Measurements from ENCODE around the gene NRG2. TPM values are rescaled to one million over a fixed set of nuclear protein-coding genes. Genes with fewer than 3 reads are reported as not detected.

The NRG2 gene
- total RNA-seq, 1 donor from 2014 or later = 0.07 TPM

DNA sequence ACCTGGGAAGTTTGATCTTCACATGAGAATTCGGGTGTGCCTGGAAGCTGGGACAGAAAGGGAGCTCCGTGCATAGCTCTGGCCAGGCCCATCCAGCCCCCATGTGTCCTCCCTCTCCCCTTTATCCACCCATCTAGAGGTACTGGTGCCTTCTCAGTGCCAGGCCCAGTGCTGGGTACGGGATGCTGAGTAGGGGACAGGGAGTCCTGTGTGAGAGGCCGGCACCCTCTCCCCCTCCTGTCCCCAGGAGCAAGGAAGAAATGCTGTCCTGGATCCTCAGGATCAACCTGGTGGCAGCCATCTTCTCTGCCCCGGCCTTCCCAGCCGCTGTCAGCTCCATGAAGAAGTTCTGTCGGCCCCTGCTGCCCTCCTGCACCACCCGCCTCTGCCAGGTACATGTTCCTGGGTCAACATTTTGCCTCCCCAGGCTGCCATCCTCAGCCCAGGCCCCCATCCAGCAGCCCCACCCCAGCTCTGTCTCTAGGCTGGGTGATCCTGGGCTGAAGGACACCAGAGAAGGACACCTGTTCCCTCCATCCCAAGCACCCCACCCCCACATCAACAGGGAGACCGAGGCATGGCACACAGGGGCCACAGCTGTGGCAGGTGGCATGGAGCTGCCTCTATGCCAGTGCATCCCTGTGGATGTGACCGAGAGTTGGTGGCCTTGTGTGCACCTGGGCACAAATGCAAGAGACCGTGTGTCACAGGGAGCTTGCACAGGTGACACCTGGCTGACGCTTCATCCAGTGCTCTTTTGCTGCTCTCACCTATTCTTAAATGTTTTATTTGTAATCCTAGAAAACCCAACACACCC, 204.5 kb downstream of the NRG2 start:
- no peak for TF ChIP-seq CTCF (IDR thresholded peaks at IDR 0.05)
- Mint-ChIP-seq H3K4me1 (no peaks in the 10 kb centered on the region), H3K36me3 (ENCODE audit: low read depth) (no peaks in the 10 kb centered on the region), H3K9me3 (no peaks in the 10 kb centered on the region), H3K27me3 (peaks cover 28% of the 10 kb centered on the region), H3K27ac (no peak overlapping the region), H3K4me3 (no peak overlapping the region)
- no peak for ATAC-seq (ENCODE audit: low read depth)
- intact Hi-C loops (cut with micrococcal nuclease) = no loop called here
- ChIA-PET CTCF (interaction anchor here (0.9 kb wide), 1 partner anchor 205 kb away, joined by 3 read pairs; no protein-coding TSS in a partner anchor), POLR2A (interaction anchor here (1.5 kb wide), 1 partner anchor 50 kb away, joined by 3 read pairs; no protein-coding TSS in a partner anchor)
- DNase-seq = no peak

DNA sequence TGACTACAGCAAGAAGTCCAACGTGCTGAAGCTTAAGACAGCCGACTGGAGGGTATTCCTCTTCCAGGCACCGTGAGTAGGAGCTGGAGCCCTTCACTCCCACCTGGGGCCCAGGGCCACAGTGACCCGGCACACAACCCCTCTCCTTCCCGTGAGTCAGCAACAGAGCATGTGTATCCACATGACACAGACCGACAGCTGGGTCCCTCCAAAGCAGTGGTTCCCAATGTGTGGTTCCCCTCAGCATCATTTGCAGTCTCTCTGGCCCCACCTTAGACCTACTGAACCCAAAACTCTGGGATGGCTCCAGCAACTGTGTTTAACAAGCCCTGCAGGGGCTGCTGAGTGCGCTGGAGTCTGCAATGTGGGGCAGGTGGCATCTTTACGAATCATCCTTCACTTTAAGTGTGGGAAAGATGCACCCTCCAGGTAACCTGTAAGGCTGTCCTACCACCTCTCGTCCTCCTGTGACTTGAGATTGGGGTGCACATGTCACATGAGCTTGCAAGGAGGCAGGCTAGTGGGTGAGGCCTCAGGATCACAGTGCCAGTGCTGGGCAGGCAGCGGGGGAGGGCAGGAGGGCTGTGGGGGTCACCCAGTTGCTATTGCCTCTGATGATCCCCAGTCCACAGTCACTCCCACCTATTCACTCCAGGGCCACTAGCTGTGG, 205.3 kb downstream of the NRG2 start:
- Mint-ChIP-seq H3K9me3 (no peaks in the 10 kb centered on the region), H3K27me3 (peaks cover 30% of the 10 kb centered on the region), H3K27ac (no peak overlapping the region), H3K36me3 (ENCODE audit: low read depth) (no peaks in the 10 kb centered on the region), H3K4me3 (no peak overlapping the region), H3K4me1 (no peaks in the 10 kb centered on the region)
- ChIA-PET CTCF (interaction anchor here (0.5 kb wide), 1 partner anchor 43 kb away, joined by 3 read pairs; no protein-coding TSS in a partner anchor), POLR2A (no interaction called here)
- TF ChIP-seq CTCF (IDR thresholded peaks at IDR 0.05) = no peak
- no peak for DNase-seq
- intact Hi-C loops (cut with micrococcal nuclease) = no loop called here
- no peak for ATAC-seq (ENCODE audit: low read depth)

DNA sequence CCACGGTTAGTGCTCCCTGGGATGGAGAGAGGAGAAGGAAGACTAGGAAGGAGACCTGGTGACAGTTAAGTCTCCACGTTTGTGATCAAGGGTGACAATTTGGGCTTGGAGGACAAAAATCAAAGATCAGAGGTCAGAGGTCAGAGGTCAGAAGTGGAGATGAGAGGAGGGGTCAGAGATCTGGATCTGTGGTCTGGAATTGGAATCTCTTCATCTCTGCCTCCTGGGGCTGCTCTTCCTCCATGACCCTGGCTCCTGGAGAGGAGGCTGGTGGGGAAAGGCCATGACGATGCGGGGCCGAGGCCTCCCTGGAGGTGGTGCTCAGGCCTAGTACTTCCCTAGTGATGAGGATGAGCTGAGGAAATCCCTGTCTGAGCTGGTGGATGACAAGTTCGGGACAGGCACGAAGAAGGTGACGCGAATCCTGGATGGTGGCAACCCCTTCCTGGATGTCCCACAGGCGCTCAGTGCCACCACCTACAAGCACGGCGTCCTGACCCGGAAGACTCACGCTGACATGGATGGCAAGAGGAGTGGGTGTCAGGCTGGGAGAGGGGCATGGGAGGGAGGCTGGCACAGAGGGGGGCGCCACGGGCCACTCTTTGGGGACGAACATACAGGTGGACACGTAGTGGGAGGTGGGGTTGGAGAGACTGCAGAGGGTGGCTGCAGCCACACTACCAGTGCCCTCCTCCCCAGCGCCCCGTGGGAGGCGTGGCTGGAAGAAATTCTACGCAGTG, 206.5 kb downstream of the NRG2 start:
- peaks cover 34% of the 10 kb centered on the region for H3K27me3 Mint-ChIP-seq
- POLR2A ChIA-PET = no interaction called here

GRCh38 chr5:139835656-139836055, 207.4 kb downstream of the NRG2 start:
- peaks cover 40% of the 10 kb centered on the region for H3K27me3 Mint-ChIP-seq
- DNase-seq = no peak
- intact Hi-C loops (cut with micrococcal nuclease) = no loop called here
- no peaks in the 10 kb centered on the region for H3K9me3 Mint-ChIP-seq
- H3K4me3 Mint-ChIP-seq = no peak overlapping the region
- no peaks in the 10 kb centered on the region for H3K4me1 Mint-ChIP-seq
- no peak for ATAC-seq (ENCODE audit: low read depth)
- TF ChIP-seq CTCF (IDR thresholded peaks at IDR 0.05) = no peak
- ChIA-PET CTCF (no interaction called here), POLR2A (no interaction called here)
- H3K36me3 Mint-ChIP-seq (ENCODE audit: low read depth) = no peaks in the 10 kb centered on the region
- no peak overlapping the region for H3K27ac Mint-ChIP-seq

More for the DNA sequence above, 206.5 kb downstream of the NRG2 start:
- DNase-seq (no peak), ATAC-seq (ENCODE audit: low read depth) (no peak)
- no peaks in the 10 kb centered on the region for H3K36me3 Mint-ChIP-seq (ENCODE audit: low read depth)
- H3K4me1 Mint-ChIP-seq = no peaks in the 10 kb centered on the region
- CTCF ChIA-PET = interaction anchor here (0.5 kb wide), 1 partner anchor 219 kb away, joined by 3 read pairs; no protein-coding TSS in a partner anchor
- no peaks in the 10 kb centered on the region for H3K9me3 Mint-ChIP-seq
- no peak for TF ChIP-seq CTCF (IDR thresholded peaks at IDR 0.05)
- no peak overlapping the region for H3K4me3 Mint-ChIP-seq
- H3K27ac Mint-ChIP-seq = no peak overlapping the region
- intact Hi-C loops (cut with micrococcal nuclease) = no loop called here

All from activated B cell treated with CpG ODN at 0.5 μM for 24 hours (primary cell).